Stimulated activated CD8-positive, alpha-beta memory T cell treated with anti-CD3 and anti-CD28 coated beads, Interleukin-4, amount 100 ng/mL, for 24 hours (primary cell): ENCODE results near the gene MAN2B2.
A peak's percentile ranks its signal among the peaks of the same experiment; 100 is the strongest.

ENCODE experiments used
- DNase-seq: peaks from one replicate; pipeline ENCODE4 v3.0.0-alpha.2; 2020; ENCODE audit warnings: low read depth

MAN2B2 gene

GRCh38 chr4:6546681-6547447 lies 28.1 kb upstream of the MAN2B2 start:
- DNase-seq, result peak; percentile 10

- DNase-seq, result no peak
Measured at GRCh38 chr4:6548201-6548881, 26.6 kb upstream of the MAN2B2 start.

- DNase-seq, result no peak
Measured at GRCh38 chr4:6548882-6549230, 26.1 kb upstream of the MAN2B2 start.

- DNase-seq, result no peak
Measured at GRCh38 chr4:6549445-6549844, 25.5 kb upstream of the MAN2B2 start.

- DNase-seq, result no peak
Measured at GRCh38 chr4:6549890-6550620, 24.9 kb upstream of the MAN2B2 start.

GRCh38 chr4:6550821-6551220 lies 24.2 kb upstream of the MAN2B2 start:
- no peak for DNase-seq

GRCh38 chr4:6551660-6552059 lies 23.3 kb upstream of the MAN2B2 start:
- no peak for DNase-seq

GRCh38 chr4:6555519-6555918 lies 19.5 kb upstream of the MAN2B2 start:
- DNase-seq, result no peak

- no peak for DNase-seq
Measured at GRCh38 chr4:6556263-6556662, 18.7 kb upstream of the MAN2B2 start.

- no peak for DNase-seq
Measured at GRCh38 chr4:6557185-6557584, 17.8 kb upstream of the MAN2B2 start.

GRCh38 chr4:6557856-6558255 lies 17.1 kb upstream of the MAN2B2 start:
- DNase-seq, result no peak

GRCh38 chr4:6560416-6561172 lies 14.4 kb upstream of the MAN2B2 start:
- DNase-seq, result no peak

- no peak for DNase-seq
Measured at GRCh38 chr4:6561173-6561516, 13.8 kb upstream of the MAN2B2 start.

GRCh38 chr4:6561706-6562371 lies 13.2 kb upstream of the MAN2B2 start:
- no peak for DNase-seq

- DNase-seq, result no peak
Measured at GRCh38 chr4:6562931-6563901, 11.8 kb upstream of the MAN2B2 start.

GRCh38 chr4:6563935-6564645 lies 10.9 kb upstream of the MAN2B2 start:
- no peak for DNase-seq

GRCh38 chr4:6565691-6566390 lies 9.1 kb upstream of the MAN2B2 start:
- DNase-seq, result no peak

- no peak for DNase-seq
Measured at GRCh38 chr4:6566391-6567190, 8.4 kb upstream of the MAN2B2 start.

GRCh38 chr4:6567218-6567617 lies 7.8 kb upstream of the MAN2B2 start:
- DNase-seq, result no peak
